ENCODE measurements around the gene LRRC15.

DNA sequence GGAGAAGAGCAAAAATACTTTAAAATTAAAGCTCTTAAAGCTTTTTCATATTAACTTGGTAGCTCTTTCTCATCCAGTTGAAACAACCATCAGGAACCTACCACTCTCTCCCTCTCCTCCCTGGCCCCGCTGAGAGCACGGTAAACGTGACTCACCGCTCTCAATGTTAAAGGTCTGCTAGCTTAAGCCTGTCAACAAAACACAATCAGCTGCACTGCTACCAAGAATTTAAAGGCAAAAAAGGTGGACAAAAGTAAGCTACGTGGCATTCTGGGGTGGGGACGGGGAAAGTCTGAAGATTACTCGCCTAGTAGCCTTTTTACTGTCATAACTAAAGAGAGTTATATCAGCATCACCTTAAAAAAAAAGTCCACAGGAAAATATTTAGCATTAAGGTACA, 37.9 kb upstream of the LRRC15 start:
- TF ChIP-seq, protein P1, sequence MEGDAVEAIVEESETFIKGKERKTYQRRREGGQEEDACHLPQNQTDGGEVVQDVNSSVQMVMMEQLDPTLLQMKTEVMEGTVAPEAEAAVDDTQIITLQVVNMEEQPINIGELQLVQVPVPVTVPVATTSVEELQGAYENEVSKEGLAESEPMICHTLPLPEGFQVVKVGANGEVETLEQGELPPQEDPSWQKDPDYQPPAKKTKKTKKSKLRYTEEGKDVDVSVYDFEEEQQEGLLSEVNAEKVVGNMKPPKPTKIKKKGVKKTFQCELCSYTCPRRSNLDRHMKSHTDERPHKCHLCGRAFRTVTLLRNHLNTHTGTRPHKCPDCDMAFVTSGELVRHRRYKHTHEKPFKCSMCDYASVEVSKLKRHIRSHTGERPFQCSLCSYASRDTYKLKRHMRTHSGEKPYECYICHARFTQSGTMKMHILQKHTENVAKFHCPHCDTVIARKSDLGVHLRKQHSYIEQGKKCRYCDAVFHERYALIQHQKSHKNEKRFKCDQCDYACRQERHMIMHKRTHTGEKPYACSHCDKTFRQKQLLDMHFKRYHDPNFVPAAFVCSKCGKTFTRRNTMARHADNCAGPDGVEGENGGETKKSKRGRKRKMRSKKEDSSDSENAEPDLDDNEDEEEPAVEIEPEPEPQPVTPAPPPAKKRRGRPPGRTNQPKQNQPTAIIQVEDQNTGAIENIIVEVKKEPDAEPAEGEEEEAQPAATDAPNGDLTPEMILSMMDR (conservative IDR thresholded peaks at IDR 0.05), result no peak
- TF ChIP-seq EZH2 (IDR thresholded peaks at IDR 0.05; ENCODE audit: low read depth), result no peak

Measured in PC-9 (cell line).